Measurements from ENCODE around the gene RALY.

Gene RALY

DNA sequence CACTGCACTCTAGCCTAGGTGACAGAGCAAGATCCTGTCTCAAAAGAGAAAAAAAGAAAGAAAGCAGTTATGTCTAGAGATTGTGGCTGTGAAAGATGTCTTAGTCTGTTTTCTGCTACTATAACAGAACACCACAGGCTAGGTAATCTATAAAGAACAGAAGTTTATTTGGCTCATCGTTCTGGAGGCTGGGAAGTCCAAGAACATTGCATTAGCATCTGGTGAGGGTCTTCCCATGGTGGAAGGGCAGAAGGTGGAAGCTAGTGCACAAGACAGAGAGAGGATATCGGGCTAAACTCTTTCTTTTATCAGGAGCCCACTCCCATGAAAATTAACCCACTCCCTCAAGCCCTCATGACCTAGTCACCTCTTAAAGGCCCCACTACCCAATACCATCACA lies 16.2 kb upstream of the RALY start:
- Histone ChIP-seq H3K27me3 (ENCODE audit: insufficient read depth, poor library complexity, severe bottlenecking) (no peaks in the 10 kb centered on the region), H3K36me3 (ENCODE audit: low read depth) (no peaks in the 10 kb centered on the region), H3K4me3 (ENCODE audit: severe bottlenecking) (no peak overlapping the region), H3K4me1 (ENCODE audit: insufficient read depth, poor library complexity, severe bottlenecking) (no peaks in the 10 kb centered on the region), H3K27ac (ENCODE audit: poor library complexity, severe bottlenecking) (no peak overlapping the region), H3K9me3 (ENCODE audit: severe bottlenecking) (no peaks in the 10 kb centered on the region)
- ATAC-seq (ENCODE audit: low read depth), result no peak
- peak; percentile 10 for DNase-seq (ENCODE audit: low spot score)
- TF ChIP-seq, protein P1, sequence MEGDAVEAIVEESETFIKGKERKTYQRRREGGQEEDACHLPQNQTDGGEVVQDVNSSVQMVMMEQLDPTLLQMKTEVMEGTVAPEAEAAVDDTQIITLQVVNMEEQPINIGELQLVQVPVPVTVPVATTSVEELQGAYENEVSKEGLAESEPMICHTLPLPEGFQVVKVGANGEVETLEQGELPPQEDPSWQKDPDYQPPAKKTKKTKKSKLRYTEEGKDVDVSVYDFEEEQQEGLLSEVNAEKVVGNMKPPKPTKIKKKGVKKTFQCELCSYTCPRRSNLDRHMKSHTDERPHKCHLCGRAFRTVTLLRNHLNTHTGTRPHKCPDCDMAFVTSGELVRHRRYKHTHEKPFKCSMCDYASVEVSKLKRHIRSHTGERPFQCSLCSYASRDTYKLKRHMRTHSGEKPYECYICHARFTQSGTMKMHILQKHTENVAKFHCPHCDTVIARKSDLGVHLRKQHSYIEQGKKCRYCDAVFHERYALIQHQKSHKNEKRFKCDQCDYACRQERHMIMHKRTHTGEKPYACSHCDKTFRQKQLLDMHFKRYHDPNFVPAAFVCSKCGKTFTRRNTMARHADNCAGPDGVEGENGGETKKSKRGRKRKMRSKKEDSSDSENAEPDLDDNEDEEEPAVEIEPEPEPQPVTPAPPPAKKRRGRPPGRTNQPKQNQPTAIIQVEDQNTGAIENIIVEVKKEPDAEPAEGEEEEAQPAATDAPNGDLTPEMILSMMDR (IDR thresholded peaks at IDR 0.05; ENCODE audit: poor library complexity, severe bottlenecking), result no peak

DNA sequence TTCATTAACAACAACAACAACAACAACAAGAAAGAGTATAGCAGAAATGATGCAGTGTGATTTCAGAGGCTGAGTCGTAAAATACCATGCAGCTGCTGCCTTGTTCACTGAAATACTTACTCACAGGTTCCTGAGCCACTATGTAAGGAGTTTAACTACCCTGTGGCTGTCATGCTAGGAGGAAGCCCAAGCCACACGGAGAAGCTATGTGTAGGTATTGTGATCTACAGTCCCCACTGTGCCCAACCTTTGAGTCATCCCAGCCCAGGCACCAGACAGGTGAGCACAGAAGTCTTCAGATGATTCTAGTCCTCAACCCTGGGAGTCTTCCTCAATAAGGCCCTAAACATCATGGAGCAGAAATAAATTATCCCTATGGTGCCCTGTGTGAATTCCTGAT lies 14.6 kb upstream of the RALY start:
- peak; percentile 24; the same call in 1 of the 3 replicates for ATAC-seq (ENCODE audit: low read depth)
- H3K9me3 ChIP-seq (ENCODE audit: severe bottlenecking), result no peaks in the 10 kb centered on the region
- no peaks in the 10 kb centered on the region for H3K4me1 ChIP-seq (ENCODE audit: insufficient read depth, poor library complexity, severe bottlenecking)
- TF ChIP-seq, protein P1 (IDR thresholded peaks at IDR 0.05; ENCODE audit: poor library complexity, severe bottlenecking), result no peak
- no peaks in the 10 kb centered on the region for H3K36me3 ChIP-seq (ENCODE audit: low read depth)
- peak; percentile 55 for DNase-seq (ENCODE audit: low spot score)
- no peak overlapping the region for H3K4me3 ChIP-seq (ENCODE audit: severe bottlenecking)
- no peaks in the 10 kb centered on the region for H3K27me3 ChIP-seq (ENCODE audit: insufficient read depth, poor library complexity, severe bottlenecking)
- no peak overlapping the region for H3K27ac ChIP-seq (ENCODE audit: poor library complexity, severe bottlenecking)

DNA sequence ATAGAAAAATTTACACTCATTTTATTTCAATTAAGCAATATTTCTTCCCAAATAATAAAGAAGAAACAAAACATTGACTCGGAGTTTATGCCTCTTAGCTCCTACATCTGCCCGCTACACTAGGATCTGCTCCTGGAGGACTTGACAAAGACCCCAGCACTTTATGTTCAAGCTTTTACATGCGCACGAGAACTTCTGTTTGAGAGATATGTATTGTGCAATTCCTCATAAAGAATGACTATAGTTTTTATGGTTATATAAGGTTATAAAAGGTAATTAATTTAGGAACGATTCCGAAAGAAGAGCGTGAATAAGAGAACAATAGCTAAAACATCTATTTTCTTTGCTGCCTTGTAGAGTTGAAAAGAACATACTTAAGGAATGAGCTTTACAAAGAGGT lies 12.4 kb upstream of the RALY start:
- Histone ChIP-seq H3K4me3 (ENCODE audit: severe bottlenecking) (no peak overlapping the region), H3K4me1 (ENCODE audit: insufficient read depth, poor library complexity, severe bottlenecking) (no peaks in the 10 kb centered on the region), H3K27me3 (ENCODE audit: insufficient read depth, poor library complexity, severe bottlenecking) (no peaks in the 10 kb centered on the region), H3K36me3 (ENCODE audit: low read depth) (no peaks in the 10 kb centered on the region), H3K9me3 (ENCODE audit: severe bottlenecking) (no peaks in the 10 kb centered on the region), H3K27ac (ENCODE audit: poor library complexity, severe bottlenecking) (no peak overlapping the region)
- no peak for ATAC-seq (ENCODE audit: low read depth)
- no peak for DNase-seq (ENCODE audit: low spot score)
- TF ChIP-seq, protein P1 (IDR thresholded peaks at IDR 0.05; ENCODE audit: poor library complexity, severe bottlenecking), result no peak

DNA sequence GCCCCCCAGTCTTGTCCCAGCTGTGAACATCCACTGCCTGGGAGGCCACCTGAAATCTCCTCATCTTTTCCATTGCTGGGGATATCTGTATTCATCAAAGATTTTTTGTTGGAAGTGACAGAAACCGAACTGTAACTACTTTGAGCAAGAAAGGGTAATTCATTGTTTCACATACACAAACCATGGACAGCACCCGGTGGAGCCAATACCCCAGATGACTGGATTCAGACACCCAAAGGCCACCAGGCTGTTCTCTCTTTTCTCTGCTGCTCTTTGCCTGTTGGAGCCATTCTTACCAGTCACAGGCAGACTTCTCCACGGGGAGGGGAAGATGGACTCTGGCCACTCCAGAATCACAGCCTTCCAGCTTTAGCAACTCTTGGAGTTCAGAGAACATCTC lies 11.7 kb upstream of the RALY start:
- Histone ChIP-seq H3K4me3 (ENCODE audit: severe bottlenecking) (no peak overlapping the region), H3K36me3 (ENCODE audit: low read depth) (no peaks in the 10 kb centered on the region), H3K9me3 (ENCODE audit: severe bottlenecking) (no peaks in the 10 kb centered on the region), H3K4me1 (ENCODE audit: insufficient read depth, poor library complexity, severe bottlenecking) (no peaks in the 10 kb centered on the region), H3K27ac (ENCODE audit: poor library complexity, severe bottlenecking) (no peak overlapping the region), H3K27me3 (ENCODE audit: insufficient read depth, poor library complexity, severe bottlenecking) (no peaks in the 10 kb centered on the region)
- DNase-seq (ENCODE audit: low spot score) (no peak), ATAC-seq (ENCODE audit: low read depth) (no peak)
- TF ChIP-seq, protein P1 (IDR thresholded peaks at IDR 0.05; ENCODE audit: poor library complexity, severe bottlenecking), result no peak

DNA sequence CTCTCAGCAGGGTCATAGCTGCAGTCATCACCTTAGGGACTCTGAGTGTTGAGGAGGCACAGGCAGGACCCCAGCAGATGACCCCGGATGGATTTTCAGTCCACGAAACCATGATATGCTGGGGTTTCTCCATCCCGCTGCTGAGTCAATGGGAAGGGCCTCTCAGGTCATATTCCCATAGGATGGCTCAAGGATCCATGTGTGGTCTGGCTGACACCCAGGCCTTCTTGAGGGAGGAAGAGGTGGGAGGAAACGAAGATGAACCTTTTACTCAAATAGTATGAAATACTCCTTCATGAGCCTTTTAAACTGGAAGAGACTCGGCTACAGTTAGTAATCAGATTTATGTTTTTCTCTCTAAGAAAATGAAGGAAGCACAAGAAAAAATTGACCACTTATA lies 10.3 kb upstream of the RALY start:
- H3K27me3 ChIP-seq (ENCODE audit: insufficient read depth, poor library complexity, severe bottlenecking), result no peaks in the 10 kb centered on the region
- no peak for ATAC-seq (ENCODE audit: low read depth)
- no peak for DNase-seq (ENCODE audit: low spot score)
- H3K27ac ChIP-seq (ENCODE audit: poor library complexity, severe bottlenecking), result no peak overlapping the region
- no peaks in the 10 kb centered on the region for H3K4me1 ChIP-seq (ENCODE audit: insufficient read depth, poor library complexity, severe bottlenecking)
- no peaks in the 10 kb centered on the region for H3K9me3 ChIP-seq (ENCODE audit: severe bottlenecking)
- no peaks in the 10 kb centered on the region for H3K36me3 ChIP-seq (ENCODE audit: low read depth)
- H3K4me3 ChIP-seq (ENCODE audit: severe bottlenecking), result no peak overlapping the region
- TF ChIP-seq, protein P1 (IDR thresholded peaks at IDR 0.05; ENCODE audit: poor library complexity, severe bottlenecking), result no peak
